NCI-H146 (cell line): ENCODE measurements around the gene OR7D2.

ENCODE experiments used
- DNase-seq: peaks from one replicate; lab custom pipeline; 2025; lab: John Stamatoyannopoulos, UW

Gene OR7D2

DNA sequence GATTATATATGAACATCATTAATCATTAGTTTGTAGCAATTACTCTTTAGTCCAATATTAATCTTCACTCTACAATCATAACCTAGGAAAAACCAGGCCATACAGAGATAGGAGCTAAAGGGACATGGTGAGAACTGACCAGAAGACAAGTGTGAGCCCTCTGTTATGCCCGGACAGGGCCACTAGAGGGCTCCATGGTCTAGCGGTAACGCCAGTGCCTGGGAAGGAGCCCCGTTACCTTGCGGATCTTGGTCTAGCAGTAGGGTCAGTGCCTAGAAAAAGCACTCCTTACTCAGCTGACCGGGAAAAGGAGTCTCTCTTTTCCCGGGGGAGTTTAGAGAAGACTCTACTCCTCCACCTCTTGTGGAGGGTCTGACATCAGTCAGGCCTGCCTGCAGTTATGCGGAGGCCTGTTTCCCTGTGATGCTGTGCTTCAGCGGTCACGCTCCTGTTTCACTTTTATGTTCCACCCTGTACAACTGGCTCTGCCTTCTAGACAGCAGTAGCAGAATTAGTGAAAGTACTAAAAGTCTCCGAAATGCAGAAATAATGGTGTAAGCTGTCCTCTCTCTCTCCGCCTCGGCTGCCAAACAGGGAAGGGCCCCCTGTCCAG, 26.8 kb downstream of the OR7D2 start:
- peak; percentile 43 for DNase-seq

GRCh38 chr19:9219489-9219888, 40.7 kb downstream of the OR7D2 start, which contains the start of gene OR7D4:
Gene OR7D4, minus strand, starts transcription at chr19:9219589. Its CDS starts 4,752 bp downstream, at chr19:9214837.
- no peak for DNase-seq
